Smooth muscle cell (in vitro differentiated cells): Measurements from ENCODE around the gene NT5DC2. TPM values are rescaled to one million over a fixed set of nuclear protein-coding genes. Genes with fewer than 3 reads are reported as not detected.

Source experiments
- DNase-seq: peaks from one replicate; lab custom pipeline; 2025; ENCODE audit not compliant: unreplicated experiment; lab: John Stamatoyannopoulos, UW
- H2AFZ ChIP-seq: fragments of 200-600 bp; sonication (generic); 2 replicates; pipeline ENCODE4 v1.6.0; 2016; ENCODE audit warnings: antibody characterized with exemption, low read depth, mild to moderate bottlenecking
- H3F3A ChIP-seq: fragments of 200-600 bp; sonication (generic); 2 replicates; pipeline ENCODE4 v1.6.0; 2017; ENCODE audit warnings: antibody characterized with exemption, low read depth
- H3K27ac ChIP-seq: fragments of 200-600 bp; sonication (generic); 2 replicates; pipeline ENCODE4 v1.5.1; 2016; ENCODE audit warnings: low read depth, mild to moderate bottlenecking
- H3K27me3 ChIP-seq: fragments of 200-600 bp; sonication (generic); 2 replicates; pipeline ENCODE4 v1.6.1; 2016; ENCODE audit warnings: low read depth, mild to moderate bottlenecking
- H3K36me3 ChIP-seq: fragments of 200-600 bp; sonication (generic); 2 replicates; pipeline ENCODE4 v1.5.1; 2016; ENCODE audit warnings: low read depth
- H3K4me1 ChIP-seq: fragments of 200-600 bp; sonication (generic); 2 replicates; pipeline ENCODE4 v1.5.1; 2016; ENCODE audit warnings: low read depth
- H3K4me2 ChIP-seq: fragments of 200-600 bp; sonication (generic); 2 replicates; pipeline ENCODE4 v1.6.0; 2016; ENCODE audit warnings: mild to moderate bottlenecking
- H3K4me3 ChIP-seq: fragments of 200-600 bp; sonication (generic); 2 replicates; pipeline ENCODE4 v1.5.1; 2016; ENCODE audit warnings: mild to moderate bottlenecking
- H3K79me2 ChIP-seq: fragments of 200-600 bp; sonication (generic); 2 replicates; pipeline ENCODE4 v1.6.0; 2016; ENCODE audit warnings: low read depth, mild to moderate bottlenecking
- H3K9ac ChIP-seq: fragments of 200-600 bp; sonication (generic); 2 replicates; pipeline ENCODE4 v1.6.0; 2016; ENCODE audit warnings: low read depth
- H3K9me3 ChIP-seq: fragments of 200-600 bp; sonication (generic); replicated peaks from 2 replicates; pipeline ENCODE4 v1.5.1; 2016; ENCODE audit warnings: low read depth
- H4K20me1 ChIP-seq: fragments of 200-600 bp; sonication (generic); 2 replicates; pipeline ENCODE4 v1.6.0; 2016; ENCODE audit warnings: low read depth
- WGBS: methylation state at CpG from one replicate; pipeline ENCODE4 v1.1.7; 2016; ENCODE audit warnings: low lambda C conversion rate; 5-methylcytosine and 5-hydroxymethylcytosine counted together
- polyA plus RNA-seq: library from polyadenylated mRNA; unstranded; fragments of >200 nt; fragmentation: Nextera tagmentation; extraction: Ambion mirVana; gene quantifications from 2 replicates; pipeline ENCODE4 v1.2.1, GENCODE V29; 2016
- total RNA-seq: library from RNA; depleted of rRNA; stranded (reverse); fragments of >200 nt; gene quantifications from 2 replicates; pipeline ENCODE4 v1.2.3, GENCODE V29; 2014
- TF ChIP-seq, protein P1 (sequence below): fragments of 200-600 bp; sonication (generic); IDR thresholded peaks from 2 replicates; pipeline ENCODE4 v1.5.1; 2017; ENCODE audit warnings: borderline replicate concordance, mild to moderate bottlenecking, antibody characterized with exemption; ENCODE audit not compliant: insufficient read depth, poor library complexity, severe bottlenecking

Gene NT5DC2
- total and polyA plus RNA-seq, 2 experiments from 2014 or later = 156 to 248 TPM

DNA sequence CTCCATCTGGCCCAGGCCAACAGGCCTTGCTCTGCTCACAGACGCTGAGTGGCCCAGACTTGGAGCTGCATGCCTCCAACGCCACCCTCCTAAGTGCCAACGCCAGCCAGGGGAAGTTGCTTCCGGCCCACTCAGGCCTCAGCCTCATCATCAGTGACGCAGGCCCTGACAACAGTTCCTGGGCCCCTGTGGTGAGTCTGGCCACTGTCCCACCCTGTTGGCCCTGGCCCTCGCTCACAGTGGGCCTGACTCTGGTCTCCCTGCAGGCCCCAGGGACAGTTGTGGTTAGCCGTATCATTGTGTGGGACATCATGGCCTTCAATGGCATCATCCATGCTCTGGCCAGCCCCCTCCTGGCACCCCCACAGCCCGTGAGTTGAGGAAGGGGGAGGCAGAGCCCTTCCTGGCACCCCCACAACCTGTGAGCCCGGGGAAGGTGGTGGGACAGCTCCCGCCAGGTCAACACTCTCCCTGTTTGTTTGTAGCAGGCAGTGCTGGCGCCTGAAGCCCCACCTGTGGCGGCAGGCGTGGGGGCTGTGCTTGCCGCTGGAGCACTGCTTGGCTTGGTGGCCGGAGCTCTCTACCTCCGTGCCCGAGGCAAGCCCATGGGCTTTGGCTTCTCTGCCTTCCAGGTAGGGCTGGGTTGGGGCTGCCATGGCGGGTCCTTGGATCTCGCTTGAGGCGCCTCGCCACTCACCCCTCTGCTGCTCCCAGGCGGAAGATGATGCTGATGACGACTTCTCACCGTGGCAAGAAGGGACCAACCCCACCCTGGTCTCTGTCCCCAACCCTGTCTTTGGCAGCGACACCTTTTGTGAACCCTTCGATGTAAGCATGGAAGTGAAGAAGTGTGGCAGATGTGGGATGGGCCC, 10.0 kb downstream of the NT5DC2 start:
- H3K4me1 ChIP-seq = no peaks in the 10 kb centered on the region
- DNase-seq = no peak
- peaks cover 35% of the 10 kb centered on the region for H4K20me1 ChIP-seq
- WGBS = 96% methylated on average over 26 of the region's 26 CpGs
- H3K27me3 ChIP-seq = no peaks in the 10 kb centered on the region
- H3K36me3 ChIP-seq = no peaks in the 10 kb centered on the region
- H3F3A ChIP-seq = no peaks in the 10 kb centered on the region
- H2AFZ ChIP-seq = no peak overlapping the region
- H3K9me3 ChIP-seq = no peaks in the 10 kb centered on the region
- H3K4me3 ChIP-seq = no peak overlapping the region
- no peak overlapping the region for H3K9ac ChIP-seq
- H3K4me2 ChIP-seq = no peak overlapping the region
- TF ChIP-seq, protein P1, sequence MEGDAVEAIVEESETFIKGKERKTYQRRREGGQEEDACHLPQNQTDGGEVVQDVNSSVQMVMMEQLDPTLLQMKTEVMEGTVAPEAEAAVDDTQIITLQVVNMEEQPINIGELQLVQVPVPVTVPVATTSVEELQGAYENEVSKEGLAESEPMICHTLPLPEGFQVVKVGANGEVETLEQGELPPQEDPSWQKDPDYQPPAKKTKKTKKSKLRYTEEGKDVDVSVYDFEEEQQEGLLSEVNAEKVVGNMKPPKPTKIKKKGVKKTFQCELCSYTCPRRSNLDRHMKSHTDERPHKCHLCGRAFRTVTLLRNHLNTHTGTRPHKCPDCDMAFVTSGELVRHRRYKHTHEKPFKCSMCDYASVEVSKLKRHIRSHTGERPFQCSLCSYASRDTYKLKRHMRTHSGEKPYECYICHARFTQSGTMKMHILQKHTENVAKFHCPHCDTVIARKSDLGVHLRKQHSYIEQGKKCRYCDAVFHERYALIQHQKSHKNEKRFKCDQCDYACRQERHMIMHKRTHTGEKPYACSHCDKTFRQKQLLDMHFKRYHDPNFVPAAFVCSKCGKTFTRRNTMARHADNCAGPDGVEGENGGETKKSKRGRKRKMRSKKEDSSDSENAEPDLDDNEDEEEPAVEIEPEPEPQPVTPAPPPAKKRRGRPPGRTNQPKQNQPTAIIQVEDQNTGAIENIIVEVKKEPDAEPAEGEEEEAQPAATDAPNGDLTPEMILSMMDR = no peak
- H3K27ac ChIP-seq = no peak overlapping the region
- H3K79me2 ChIP-seq = no peaks in the 10 kb centered on the region

DNA sequence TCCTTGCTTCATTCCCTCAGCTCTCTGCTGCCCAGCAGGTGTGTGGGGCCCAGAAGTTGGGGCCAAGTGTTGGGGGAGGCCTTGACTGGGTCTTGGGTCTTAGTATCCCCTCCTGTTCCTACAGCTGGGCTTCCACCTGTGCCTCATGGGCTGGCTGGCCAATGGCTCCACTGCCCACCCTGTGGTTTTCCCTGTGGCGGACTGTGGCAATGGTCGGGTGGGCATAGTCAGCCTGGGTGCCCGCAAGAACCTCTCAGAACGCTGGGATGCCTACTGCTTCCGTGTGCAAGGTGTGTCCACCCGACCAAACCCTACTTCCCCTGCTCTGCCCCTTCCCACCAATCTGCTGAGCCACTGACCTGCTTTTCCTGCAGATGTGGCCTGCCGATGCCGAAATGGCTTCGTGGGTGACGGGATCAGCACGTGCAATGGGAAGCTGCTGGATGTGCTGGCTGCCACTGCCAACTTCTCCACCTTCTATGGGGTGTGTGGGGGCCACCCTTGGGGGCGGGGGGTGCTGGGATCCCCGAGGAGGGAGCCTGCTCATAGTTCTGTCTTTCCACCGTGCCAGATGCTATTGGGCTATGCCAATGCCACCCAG, 10.9 kb downstream of the NT5DC2 start:
- Histone ChIP-seq H3K4me1 (no peaks in the 10 kb centered on the region), H4K20me1 (peaks cover 31% of the 10 kb centered on the region), H3K36me3 (no peaks in the 10 kb centered on the region), H3K27me3 (no peaks in the 10 kb centered on the region), H3K4me2 (no peak overlapping the region), H3K4me3 (no peak overlapping the region), H3F3A (no peaks in the 10 kb centered on the region), H3K79me2 (no peaks in the 10 kb centered on the region), H2AFZ (no peak overlapping the region), H3K9me3 (no peaks in the 10 kb centered on the region), H3K27ac (no peak overlapping the region), H3K9ac (no peak overlapping the region)
- TF ChIP-seq, protein P1 = no peak
- no peak for DNase-seq
- WGBS = 97% methylated on average over 14 of the region's 14 CpGs

DNA sequence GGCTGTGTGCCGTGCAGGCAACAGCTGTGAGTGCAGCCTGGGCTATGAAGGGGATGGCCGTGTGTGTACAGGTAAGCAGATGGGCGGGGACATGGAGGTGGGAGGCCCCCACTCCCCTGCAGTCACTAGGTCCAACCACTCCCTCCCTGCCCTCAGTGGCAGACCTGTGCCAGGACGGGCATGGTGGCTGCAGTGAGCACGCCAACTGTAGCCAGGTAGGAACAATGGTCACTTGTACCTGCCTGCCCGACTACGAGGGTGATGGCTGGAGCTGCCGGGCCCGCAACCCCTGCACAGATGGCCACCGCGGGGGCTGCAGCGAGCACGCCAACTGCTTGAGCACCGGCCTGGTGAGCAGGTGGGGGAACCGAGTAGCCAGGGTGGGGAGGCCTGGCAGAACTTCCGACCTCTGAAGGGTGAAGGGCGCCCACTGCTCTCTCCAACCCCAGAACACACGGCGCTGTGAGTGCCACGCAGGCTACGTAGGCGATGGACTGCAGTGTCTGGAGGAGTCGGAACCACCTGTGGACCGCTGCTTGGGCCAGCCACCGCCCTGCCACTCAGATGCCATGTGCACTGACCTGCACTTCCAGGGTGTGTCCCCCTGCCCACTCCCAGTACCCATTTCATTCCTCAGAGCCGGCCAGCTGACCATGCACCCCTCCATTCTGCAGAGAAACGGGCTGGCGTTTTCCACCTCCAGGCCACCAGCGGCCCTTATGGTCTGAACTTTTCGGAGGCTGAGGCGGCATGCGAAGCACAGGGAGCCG, 11.6 kb downstream of the NT5DC2 start:
- DNase-seq = no peak
- Histone ChIP-seq H4K20me1 (peaks cover 24% of the 10 kb centered on the region), H3K4me1 (no peaks in the 10 kb centered on the region), H3K9ac (no peak overlapping the region), H2AFZ (no peak overlapping the region), H3K4me3 (no peak overlapping the region), H3K9me3 (no peaks in the 10 kb centered on the region), H3K36me3 (no peaks in the 10 kb centered on the region), H3F3A (no peaks in the 10 kb centered on the region), H3K27ac (no peak overlapping the region), H3K4me2 (no peak overlapping the region), H3K27me3 (no peaks in the 10 kb centered on the region), H3K79me2 (no peaks in the 10 kb centered on the region)
- TF ChIP-seq, protein P1 = no peak
- 96% methylated on average over 33 of the region's 33 CpGs for WGBS
